Neural progenitor cell (in vitro differentiated cells): ENCODE results near the gene JAZF1. TPM values are rescaled to one million over a fixed set of nuclear protein-coding genes. Genes with fewer than 3 reads are reported as not detected.

ENCODE experiments used
- DNase-seq: peaks from one replicate; pipeline ENCODE4 v3.0.0-alpha.2; 2016; ENCODE audit warnings: low spot score
- H2AFZ ChIP-seq: fragments of 200-600 bp; sonication (generic); replicated peaks from 2 replicates; pipeline ENCODE4 v1.6.1; 2016; ENCODE audit warnings: antibody characterized with exemption
- H3F3A ChIP-seq: fragments of 200-600 bp; sonication (generic); 2 replicates; pipeline ENCODE4 v1.6.1; 2016; ENCODE audit warnings: antibody characterized with exemption, low read depth
- H3K27ac ChIP-seq: fragments of 200-600 bp; sonication (generic); 2 replicates; pipeline ENCODE4 v1.5.1; 2016; ENCODE audit warnings: mild to moderate bottlenecking
- H3K27me3 ChIP-seq: fragments of 200-600 bp; sonication (generic); 2 replicates; pipeline ENCODE4 v1.6.1; 2016; ENCODE audit warnings: mild to moderate bottlenecking, moderate library complexity
- H3K36me3 ChIP-seq: fragments of 200-600 bp; sonication (generic); 2 replicates; pipeline ENCODE4 v1.5.1; 2016
- H3K4me1 ChIP-seq: fragments of 200-600 bp; sonication (generic); 2 replicates; pipeline ENCODE4 v1.6.1; 2016; ENCODE audit warnings: mixed run types
- H3K4me2 ChIP-seq: fragments of 200-600 bp; sonication (generic); 2 replicates; pipeline ENCODE4 v1.6.1; 2016
- H3K4me3 ChIP-seq: fragments of 200-600 bp; sonication (generic); 2 replicates; pipeline ENCODE4 v1.5.1; 2016
- H3K79me2 ChIP-seq: fragments of 200-600 bp; sonication (generic); 2 replicates; pipeline ENCODE4 v1.6.1; 2016; ENCODE audit warnings: low read depth
- H3K9ac ChIP-seq: fragments of 200-600 bp; sonication (generic); 2 replicates; pipeline ENCODE4 v1.6.1; 2016
- H3K9me3 ChIP-seq: fragments of 200-600 bp; sonication (generic); 2 replicates; pipeline ENCODE4 v1.5.1; 2016; ENCODE audit warnings: low read depth
- H4K20me1 ChIP-seq: fragments of 200-600 bp; sonication (generic); 2 replicates; pipeline ENCODE4 v1.6.1; 2016; ENCODE audit warnings: low read depth
- H3K27ac Mint-ChIP-seq: 3 replicates; pipeline ENCODE4 v1.8.0; 2021; ENCODE audit warnings: mixed read lengths
- H3K27me3 Mint-ChIP-seq: 2 replicates; pipeline ENCODE4 v1.8.0; 2022; ENCODE audit warnings: low read depth, mild to moderate bottlenecking, inconsistent platforms, moderate library complexity, mixed read lengths; ENCODE audit not compliant: insufficient read depth
- H3K36me3 Mint-ChIP-seq: 3 replicates; pipeline ENCODE4 v1.8.0; 2021; ENCODE audit warnings: mixed read lengths
- H3K4me1 Mint-ChIP-seq: 3 replicates; pipeline ENCODE4 v1.8.0; 2021; ENCODE audit warnings: mixed read lengths
- H3K4me3 Mint-ChIP-seq: 3 replicates; pipeline ENCODE4 v1.8.0; 2021; ENCODE audit warnings: mild to moderate bottlenecking, moderate library complexity, mixed read lengths
- H3K9me3 Mint-ChIP-seq: 3 replicates; pipeline ENCODE4 v1.8.0; 2020; ENCODE audit warnings: mixed read lengths
- EZH2 ChIP-seq: fragments of 200-600 bp; sonication (generic); IDR thresholded peaks from 2 replicates; pipeline ENCODE4 v1.6.1; 2017; ENCODE audit warnings: antibody characterized with exemption, mild to moderate bottlenecking, moderate library complexity
- EZH2phosphoT487 ChIP-seq: fragments of 200-600 bp; sonication (generic); IDR thresholded peaks from 2 replicates; pipeline ENCODE4 v1.6.1; 2017; ENCODE audit warnings: antibody characterized with exemption
- total RNA-seq: library from RNA; depleted of rRNA; stranded (reverse); fragments of >200 nt; gene quantifications from 2 replicates; pipeline ENCODE4 v1.2.3, GENCODE V29; 2015; ENCODE audit warnings: low replicate concordance
- TF ChIP-seq, protein P1 (sequence below): fragments of 200-600 bp; sonication (generic); IDR thresholded peaks from 2 replicates; pipeline ENCODE4 v1.5.1; 2017; ENCODE audit warnings: antibody characterized with exemption, mild to moderate bottlenecking

JAZF1 gene
- total RNA-seq, 1 donor from 2014 or later: 3.1 TPM

DNA sequence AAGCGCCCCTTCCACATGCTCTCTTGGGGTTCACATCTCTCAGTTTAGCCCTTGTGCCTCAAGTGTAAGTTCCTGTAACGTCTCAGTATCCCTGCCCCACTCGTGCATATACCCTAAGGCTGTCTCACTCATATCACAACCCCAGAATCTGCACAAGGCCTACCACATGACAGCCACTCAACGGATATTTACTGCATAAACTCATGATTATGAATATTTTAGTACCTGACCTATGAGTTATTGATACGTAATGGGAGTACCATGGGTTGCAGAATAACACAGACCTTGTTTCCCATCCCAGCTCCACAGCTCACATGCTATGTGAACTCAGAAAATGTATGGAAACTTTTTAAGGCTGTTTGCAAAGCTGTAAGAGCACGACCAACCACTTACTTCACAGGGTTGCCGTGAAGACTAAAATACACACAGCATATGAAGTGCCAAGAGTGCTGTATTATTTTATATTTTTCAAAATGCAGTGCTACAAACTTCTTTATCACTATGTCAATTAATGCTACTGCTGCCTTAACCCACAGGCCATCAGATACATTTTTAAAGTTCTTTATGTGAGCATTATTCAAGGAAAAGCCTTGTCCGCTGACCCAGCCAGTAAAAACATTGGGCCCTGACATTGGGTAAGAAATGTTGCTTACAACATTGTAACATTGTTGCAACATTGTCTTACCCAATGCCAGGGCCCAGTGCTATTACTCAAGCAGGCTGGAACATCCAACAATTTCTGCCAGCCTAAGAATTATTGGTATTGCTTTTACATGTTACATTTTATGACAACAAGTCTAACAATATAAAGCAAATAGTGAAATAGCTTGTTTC is 97.2 kb downstream of the JAZF1 start:
- H3F3A ChIP-seq: no peaks in the 10 kb centered on the region
- H2AFZ ChIP-seq: no peak overlapping the region
- H3K27ac ChIP-seq: no peak overlapping the region
- no peaks in the 10 kb centered on the region for H3K36me3 Mint-ChIP-seq
- TF ChIP-seq EZH2: no peak
- TF ChIP-seq EZH2phosphoT487: no peak
- TF ChIP-seq, protein P1, sequence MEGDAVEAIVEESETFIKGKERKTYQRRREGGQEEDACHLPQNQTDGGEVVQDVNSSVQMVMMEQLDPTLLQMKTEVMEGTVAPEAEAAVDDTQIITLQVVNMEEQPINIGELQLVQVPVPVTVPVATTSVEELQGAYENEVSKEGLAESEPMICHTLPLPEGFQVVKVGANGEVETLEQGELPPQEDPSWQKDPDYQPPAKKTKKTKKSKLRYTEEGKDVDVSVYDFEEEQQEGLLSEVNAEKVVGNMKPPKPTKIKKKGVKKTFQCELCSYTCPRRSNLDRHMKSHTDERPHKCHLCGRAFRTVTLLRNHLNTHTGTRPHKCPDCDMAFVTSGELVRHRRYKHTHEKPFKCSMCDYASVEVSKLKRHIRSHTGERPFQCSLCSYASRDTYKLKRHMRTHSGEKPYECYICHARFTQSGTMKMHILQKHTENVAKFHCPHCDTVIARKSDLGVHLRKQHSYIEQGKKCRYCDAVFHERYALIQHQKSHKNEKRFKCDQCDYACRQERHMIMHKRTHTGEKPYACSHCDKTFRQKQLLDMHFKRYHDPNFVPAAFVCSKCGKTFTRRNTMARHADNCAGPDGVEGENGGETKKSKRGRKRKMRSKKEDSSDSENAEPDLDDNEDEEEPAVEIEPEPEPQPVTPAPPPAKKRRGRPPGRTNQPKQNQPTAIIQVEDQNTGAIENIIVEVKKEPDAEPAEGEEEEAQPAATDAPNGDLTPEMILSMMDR: no peak
- H3K4me2 ChIP-seq: no peak overlapping the region
- no peaks in the 10 kb centered on the region for H3K4me1 ChIP-seq
- no peaks in the 10 kb centered on the region for H3K27me3 ChIP-seq
- H3K27me3 Mint-ChIP-seq: peaks cover 2% of the 10 kb centered on the region
- H3K9ac ChIP-seq: no peak overlapping the region
- H4K20me1 ChIP-seq: no peaks in the 10 kb centered on the region
- H3K4me3 Mint-ChIP-seq: no peak overlapping the region
- H3K36me3 ChIP-seq: no peaks in the 10 kb centered on the region
- DNase-seq: no peak
- H3K4me1 Mint-ChIP-seq: no peaks in the 10 kb centered on the region
- no peaks in the 10 kb centered on the region for H3K9me3 Mint-ChIP-seq
- H3K9me3 ChIP-seq: no peaks in the 10 kb centered on the region
- H3K4me3 ChIP-seq: no peak overlapping the region
- no peak overlapping the region for H3K27ac Mint-ChIP-seq
- H3K79me2 ChIP-seq: no peaks in the 10 kb centered on the region

DNA sequence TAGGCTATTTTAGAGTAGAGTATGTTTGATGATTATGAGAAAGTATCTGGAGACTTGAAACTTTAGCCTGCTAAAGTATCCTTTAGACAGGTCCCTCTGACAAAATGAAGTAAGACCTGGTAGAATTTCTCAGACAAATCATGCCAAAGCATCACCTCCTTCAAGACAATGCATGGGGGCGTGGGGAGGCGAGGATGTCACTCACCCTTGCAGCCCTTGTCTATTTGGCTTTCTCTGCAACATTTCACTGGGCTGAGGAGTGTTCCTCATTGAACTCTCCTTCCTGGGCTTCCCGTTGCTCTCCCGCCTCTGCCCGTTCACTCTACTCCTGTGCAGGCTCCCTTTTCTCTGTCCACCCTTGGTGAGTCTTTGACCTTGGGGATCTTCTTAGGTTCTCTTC is 98.5 kb downstream of the JAZF1 start:
- no peaks in the 10 kb centered on the region for H3K9me3 Mint-ChIP-seq
- no peaks in the 10 kb centered on the region for H3K4me1 ChIP-seq
- no peak overlapping the region for H2AFZ ChIP-seq
- no peak overlapping the region for H3K4me3 ChIP-seq
- H3K27me3 ChIP-seq: no peaks in the 10 kb centered on the region
- no peaks in the 10 kb centered on the region for H3K79me2 ChIP-seq
- no peaks in the 10 kb centered on the region for H3K36me3 ChIP-seq
- H4K20me1 ChIP-seq: no peaks in the 10 kb centered on the region
- H3K27ac ChIP-seq: no peak overlapping the region
- no peaks in the 10 kb centered on the region for H3F3A ChIP-seq
- DNase-seq: no peak
- no peak overlapping the region for H3K4me2 ChIP-seq
- TF ChIP-seq EZH2phosphoT487: no peak
- TF ChIP-seq, protein P1: no peak
- TF ChIP-seq EZH2: no peak
- no peak overlapping the region for H3K27ac Mint-ChIP-seq
- no peaks in the 10 kb centered on the region for H3K36me3 Mint-ChIP-seq
- H3K9me3 ChIP-seq: no peaks in the 10 kb centered on the region
- peaks cover 2% of the 10 kb centered on the region for H3K27me3 Mint-ChIP-seq
- no peak overlapping the region for H3K9ac ChIP-seq
- H3K4me1 Mint-ChIP-seq: no peaks in the 10 kb centered on the region
- H3K4me3 Mint-ChIP-seq: no peak overlapping the region

DNA sequence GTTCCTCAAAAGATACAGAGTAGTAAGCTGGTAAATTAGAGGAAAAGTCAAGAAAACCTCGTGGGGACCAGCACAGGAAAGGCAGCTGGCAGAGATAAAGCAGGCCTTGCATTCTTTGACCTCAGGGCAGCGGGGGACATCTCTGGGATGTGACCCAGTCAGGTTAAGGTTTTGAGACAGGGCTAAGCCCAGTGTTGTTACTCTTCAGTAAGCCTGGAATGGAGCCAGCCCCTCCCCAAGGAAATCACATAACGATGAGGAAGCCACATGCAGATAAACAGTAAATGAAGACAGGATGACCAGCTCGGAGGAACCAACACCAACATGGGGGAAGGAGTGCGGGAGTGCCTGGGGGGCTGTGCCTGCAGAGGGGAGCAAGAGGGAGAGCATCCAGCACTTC is 99.6 kb downstream of the JAZF1 start:
- Histone ChIP-seq H3K4me3 (no peak overlapping the region), H3K79me2 (no peaks in the 10 kb centered on the region), H3K4me1 (no peaks in the 10 kb centered on the region), H3K9ac (no peak overlapping the region), H4K20me1 (no peaks in the 10 kb centered on the region), H3K4me2 (no peak overlapping the region), H3K27ac (no peak overlapping the region), H3F3A (no peaks in the 10 kb centered on the region), H3K36me3 (no peaks in the 10 kb centered on the region), H3K9me3 (no peaks in the 10 kb centered on the region), H3K27me3 (no peaks in the 10 kb centered on the region), H2AFZ (no peak overlapping the region)
- no peak overlapping the region for H3K4me3 Mint-ChIP-seq
- H3K27ac Mint-ChIP-seq: no peak overlapping the region
- H3K36me3 Mint-ChIP-seq: no peaks in the 10 kb centered on the region
- TF ChIP-seq EZH2 (no peak), EZH2phosphoT487 (no peak)
- TF ChIP-seq, protein P1: no peak
- H3K9me3 Mint-ChIP-seq: no peaks in the 10 kb centered on the region
- no peak for DNase-seq
- peaks cover 3% of the 10 kb centered on the region for H3K27me3 Mint-ChIP-seq
- H3K4me1 Mint-ChIP-seq: no peaks in the 10 kb centered on the region
